HFFc6 (cell line): ENCODE data around the gene TGFBR1. TPM values are rescaled to one million over a fixed set of nuclear protein-coding genes. Genes with fewer than 3 reads are reported as not detected.

Experiments used
- DNase-seq: peaks from one replicate; pipeline ENCODE4 v3.0.0-alpha.2; 2018
- H3K27ac Mint-ChIP-seq: 2 replicates; pipeline ENCODE4 v1.8.0; 2020; ENCODE audit warnings: mild to moderate bottlenecking, mixed read lengths
- H3K27me3 Mint-ChIP-seq: 2 replicates; pipeline ENCODE4 v1.8.0; 2021; ENCODE audit warnings: mild to moderate bottlenecking, moderate library complexity, mixed read lengths; ENCODE audit not compliant: insufficient read depth
- H3K36me3 Mint-ChIP-seq: 2 replicates; pipeline ENCODE4 v1.8.0; 2021; ENCODE audit warnings: low read depth, mixed read lengths
- H3K4me1 Mint-ChIP-seq: 2 replicates; pipeline ENCODE4 v1.8.0; 2020; ENCODE audit warnings: low read depth, mixed read lengths
- H3K4me3 Mint-ChIP-seq: 2 replicates; pipeline ENCODE4 v1.8.0; 2020; ENCODE audit warnings: mild to moderate bottlenecking, moderate library complexity, mixed read lengths
- H3K9me3 Mint-ChIP-seq: 2 replicates; pipeline ENCODE4 v1.8.0; 2020; ENCODE audit warnings: mild to moderate bottlenecking, mixed read lengths
- CTCF ChIP-seq: fragments of 200-600 bp; sonication (generic); IDR thresholded peaks from 2 replicates; pipeline ENCODE4 v1.5.0; 2021; ENCODE audit warnings: antibody characterized with exemption, mild to moderate bottlenecking
- total RNA-seq, 6 experiments: library from RNA; stranded (reverse); fragmentation: NEBNext Ultra II Directional; extraction: Animal tissue kit (Norgen Biotek cat#: 25700); gene quantifications; 2 replicates in 1 of 6; 3 replicates in 5 of 6; pipeline ENCODE4 v1.2.3, GENCODE V29; 2021

TGFBR1 gene
- total RNA-seq, 6 experiments from 2014 or later, result 28.8 to 39.1 (median 32.7) TPM

- Mint-ChIP-seq H3K27ac (no peak overlapping the region), H3K9me3 (no peaks in the 10 kb centered on the region), H3K27me3 (no peaks in the 10 kb centered on the region), H3K4me3 (no peak overlapping the region), H3K4me1 (peaks cover 48% of the 10 kb centered on the region), H3K36me3 (peaks cover 12% of the 10 kb centered on the region)
- no peak for TF ChIP-seq CTCF
- no peak for DNase-seq
Measured at GRCh38 chr9:99130069-99130468, 25.2 kb downstream of the TGFBR1 start.

- H3K4me1 Mint-ChIP-seq, result peaks cover 26% of the 10 kb centered on the region
- no peak overlapping the region for H3K4me3 Mint-ChIP-seq
- no peak for DNase-seq
- no peak overlapping the region for H3K27ac Mint-ChIP-seq
- no peak for TF ChIP-seq CTCF
- peaks cover 11% of the 10 kb centered on the region for H3K36me3 Mint-ChIP-seq
- no peaks in the 10 kb centered on the region for H3K9me3 Mint-ChIP-seq
- H3K27me3 Mint-ChIP-seq, result no peaks in the 10 kb centered on the region
Measured at GRCh38 chr9:99133145-99133544, 28.2 kb downstream of the TGFBR1 start.

GRCh38 chr9:99134893-99135341 is 30.0 kb downstream of the TGFBR1 start:
- Mint-ChIP-seq H3K27ac (peak overlapping the region; percentile 52), H3K27me3 (no peaks in the 10 kb centered on the region), H3K36me3 (peaks cover 14% of the 10 kb centered on the region), H3K4me1 (peaks cover 19% of the 10 kb centered on the region), H3K4me3 (0 out of 2 replicates have a peak overlapping the region, but pooled peaks have one; percentile 30), H3K9me3 (no peaks in the 10 kb centered on the region)
- peak; percentile 67 for DNase-seq
- TF ChIP-seq CTCF, result no peak; the same call in 1 of the 2 replicates

GRCh38 chr9:99135456-99135855 is 30.5 kb downstream of the TGFBR1 start:
- DNase-seq, result no peak
- TF ChIP-seq CTCF, result no peak
- H3K9me3 Mint-ChIP-seq, result no peaks in the 10 kb centered on the region

GRCh38 chr9:99137225-99137624 is 32.3 kb downstream of the TGFBR1 start:
- H3K4me1 Mint-ChIP-seq, result peaks cover 26% of the 10 kb centered on the region
- no peak overlapping the region for H3K27ac Mint-ChIP-seq
- no peaks in the 10 kb centered on the region for H3K9me3 Mint-ChIP-seq
- no peak for TF ChIP-seq CTCF
- H3K27me3 Mint-ChIP-seq, result no peaks in the 10 kb centered on the region
- H3K4me3 Mint-ChIP-seq, result no peak overlapping the region
- peaks cover 16% of the 10 kb centered on the region for H3K36me3 Mint-ChIP-seq
- DNase-seq, result no peak

More at GRCh38 chr9:99135456-99135855, 30.5 kb downstream of the TGFBR1 start:
- peaks cover 22% of the 10 kb centered on the region for H3K4me1 Mint-ChIP-seq
- H3K36me3 Mint-ChIP-seq, result peaks cover 17% of the 10 kb centered on the region
- H3K27me3 Mint-ChIP-seq, result no peaks in the 10 kb centered on the region
- no peak overlapping the region for H3K4me3 Mint-ChIP-seq
- H3K27ac Mint-ChIP-seq, result no peak overlapping the region

- Mint-ChIP-seq H3K27me3 (no peaks in the 10 kb centered on the region), H3K36me3 (peaks cover 15% of the 10 kb centered on the region), H3K27ac (no peak overlapping the region), H3K9me3 (no peaks in the 10 kb centered on the region), H3K4me1 (peaks cover 26% of the 10 kb centered on the region), H3K4me3 (no peak overlapping the region)
- no peak for TF ChIP-seq CTCF
- no peak for DNase-seq
Measured at GRCh38 chr9:99137891-99138290, 33.0 kb downstream of the TGFBR1 start.
